Aorta (tissue), 5 donors: ENCODE measurements around the gene PROM1. TPM values are rescaled to one million over a fixed set of nuclear protein-coding genes. Genes with fewer than 3 reads are reported as not detected.

ENCODE experiments used
- ATAC-seq: fragments of 200-7000 bp; cut with Tn5 transposase; one replicate; pipeline ENCODE4 v1.9.1; 2022; ENCODE audit warnings: moderate library complexity; ENCODE audit not compliant: low FRiP score
- DNase-seq, 2 donors: peaks; one replicate each; pipeline ENCODE4 v3.0.0-alpha.2; 2020
- H3K27ac ChIP-seq, 2 donors: one replicate each; pipeline ENCODE4 v1.5.1; 2013; ENCODE audit warnings: low read length in 2 of 2, mild to moderate bottlenecking in 2 of 2, moderate library complexity in 2 of 2, control low read depth in 1 of 2, inconsistent platforms in 1 of 2, low read depth in 1 of 2
- H3K27me3 ChIP-seq, 2 donors: one replicate each; pipeline ENCODE4 v1.6.1; 2013; ENCODE audit warnings: control low read depth in 1 of 2, low read length in 1 of 2, mild to moderate bottlenecking in 1 of 2, moderate library complexity in 1 of 2; ENCODE audit not compliant: insufficient read depth in 2 of 2, control insufficient read depth in 1 of 2
- H3K36me3 ChIP-seq, 2 donors: one replicate each; pipeline ENCODE4 v1.6.1; 2013; ENCODE audit warnings: control low read depth in 1 of 2, low read length in 1 of 2, mild to moderate bottlenecking in 1 of 2; ENCODE audit not compliant: insufficient read depth in 2 of 2, control insufficient read depth in 1 of 2
- H3K4me1 ChIP-seq, 2 donors: one replicate each; pipeline ENCODE4 v1.6.1; 2013; ENCODE audit warnings: low read length in 2 of 2, control low read depth in 1 of 2, mild to moderate bottlenecking in 1 of 2, moderate library complexity in 1 of 2; ENCODE audit not compliant: insufficient read depth in 2 of 2, control insufficient read depth in 1 of 2
- H3K4me3 ChIP-seq, 2 donors: one replicate each; pipeline ENCODE4 v1.5.1; 2013; ENCODE audit warnings: low read length in 2 of 2, control low read depth in 1 of 2, mild to moderate bottlenecking in 1 of 2
- H3K9me3 ChIP-seq: one replicate; pipeline ENCODE4 v1.6.1; 2013; ENCODE audit warnings: mild to moderate bottlenecking, low read length; ENCODE audit not compliant: control insufficient read depth
- WGBS, 2 donors: extraction: QIAGEN DNeasy Blood & Tissue Kit; methylation state at CpG; one replicate each; pipeline ENCODE4 v1.1.7; 2013; 5-methylcytosine and 5-hydroxymethylcytosine counted together
- intact Hi-C, 2 donors: fragments of 100-400 bp; cut with DNase I; formaldehyde crosslinking; loops; one replicate each; pipeline versions ENCODE4 v1.14.2 to v1.15.0; 2022
- polyA plus RNA-seq, 2 donors: library from polyadenylated mRNA; stranded (reverse); fragments of 200-250 nt; gene quantifications; one replicate each; pipeline ENCODE4 v1.2.3, GENCODE V29; 2013
- total RNA-seq, 2 donors: library from RNA; stranded (reverse); fragmentation: NEBNext Ultra II Directional; extraction: Animal tissue kit (Norgen Biotek cat#: 25700); gene quantifications; one replicate each; pipeline ENCODE4 v1.2.1, GENCODE V29; 2021
- donor health status: healthy with polysubstance abuse.
- donor health status: Bipolar disorder and iron deficiency.
- donor health status: DM: no; HTN: no; CAD: no.
- donor health status: DM: no; HTN: no; CAD: no.
- donor health status: DM: yes; HTN: yes; CAD: no.

The PROM1 gene
- total and polyA plus RNA-seq, 4 donors, result 4.1 to 28.9 (median 6.2) TPM

DNA sequence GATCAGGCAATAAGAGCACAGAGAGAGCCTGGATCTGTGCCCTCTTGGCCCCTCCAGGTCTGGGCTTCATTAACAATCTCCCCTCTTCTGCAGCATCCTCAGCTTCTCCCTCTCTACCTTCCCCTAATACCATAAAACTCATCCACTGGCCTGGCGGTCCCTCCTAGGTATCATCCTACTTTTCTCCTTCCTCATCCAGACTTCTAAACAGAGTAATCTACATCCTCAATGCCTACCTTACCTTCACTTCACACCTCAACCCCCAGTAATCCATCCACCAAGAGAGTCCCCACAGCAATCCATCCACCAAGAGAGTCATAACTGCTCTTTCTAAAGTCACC lies 162.3 kb downstream of the PROM1 start:
- intact Hi-C loops, result no loop called here
- 99 to 100% methylated on average over 1 of the region's 1 CpG for WGBS, 2 donors
- Histone ChIP-seq H3K27ac (no peak overlapping the region), H3K27me3 (no peaks in the 10 kb centered on the region), H3K9me3 (no peaks in the 10 kb centered on the region), H3K4me1 (no peaks in the 10 kb centered on the region), H3K4me3 (no peak overlapping the region), H3K36me3 (no peaks in the 10 kb centered on the region)
- ATAC-seq (no peak), DNase-seq (no peak)

DNA sequence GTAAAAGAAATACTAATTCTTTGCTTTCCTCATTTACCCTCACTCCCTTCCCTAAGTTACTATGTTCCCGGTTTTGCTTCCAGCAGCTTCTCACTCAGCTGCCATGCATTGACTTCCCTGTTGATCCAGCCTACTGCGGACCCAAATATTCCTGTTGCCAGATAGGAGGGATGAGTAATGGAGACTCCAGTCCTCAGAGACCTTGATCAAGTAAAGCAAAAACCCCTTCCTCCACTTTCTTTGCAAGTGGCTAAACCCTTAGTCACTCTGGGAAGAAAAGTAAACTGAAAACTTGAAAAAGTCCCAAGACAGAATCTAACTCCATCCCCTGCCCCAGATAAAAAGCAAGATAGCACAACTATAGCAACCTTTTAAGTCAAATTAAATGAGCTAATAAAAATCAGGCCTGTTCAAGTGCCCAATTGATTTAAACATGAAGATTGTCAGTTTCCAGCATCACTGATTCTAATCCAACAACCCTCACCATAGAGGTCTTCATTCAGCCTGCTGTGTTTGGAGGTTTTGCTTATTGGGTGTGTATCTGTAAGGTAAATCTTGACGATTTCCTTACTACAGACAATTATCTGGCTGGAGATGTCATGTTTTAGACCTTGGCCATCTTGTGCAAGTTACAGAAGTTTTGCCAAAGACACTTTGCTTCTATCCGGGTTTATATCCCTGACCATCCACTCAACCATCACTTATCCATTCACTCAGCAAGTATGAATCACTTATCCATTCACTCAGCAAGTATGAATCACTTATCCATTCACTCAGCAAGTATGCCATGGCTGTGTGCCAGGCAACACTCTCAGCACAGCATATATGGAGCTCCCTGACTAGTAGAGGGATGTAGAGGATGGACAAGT lies 162.9 kb downstream of the PROM1 start:
- intact Hi-C loops, result no loop called here
- Histone ChIP-seq H3K9me3 (no peaks in the 10 kb centered on the region), H3K4me3 (no peak overlapping the region), H3K36me3 (no peaks in the 10 kb centered on the region), H3K27me3 (no peaks in the 10 kb centered on the region), H3K4me1 (no peaks in the 10 kb centered on the region), H3K27ac (no peak overlapping the region)
- ATAC-seq (peak; percentile 72), DNase-seq (peak; percentile 91 to 92)
- 36 to 43% methylated on average over 4 of the region's 4 CpGs for WGBS, 2 donors

DNA sequence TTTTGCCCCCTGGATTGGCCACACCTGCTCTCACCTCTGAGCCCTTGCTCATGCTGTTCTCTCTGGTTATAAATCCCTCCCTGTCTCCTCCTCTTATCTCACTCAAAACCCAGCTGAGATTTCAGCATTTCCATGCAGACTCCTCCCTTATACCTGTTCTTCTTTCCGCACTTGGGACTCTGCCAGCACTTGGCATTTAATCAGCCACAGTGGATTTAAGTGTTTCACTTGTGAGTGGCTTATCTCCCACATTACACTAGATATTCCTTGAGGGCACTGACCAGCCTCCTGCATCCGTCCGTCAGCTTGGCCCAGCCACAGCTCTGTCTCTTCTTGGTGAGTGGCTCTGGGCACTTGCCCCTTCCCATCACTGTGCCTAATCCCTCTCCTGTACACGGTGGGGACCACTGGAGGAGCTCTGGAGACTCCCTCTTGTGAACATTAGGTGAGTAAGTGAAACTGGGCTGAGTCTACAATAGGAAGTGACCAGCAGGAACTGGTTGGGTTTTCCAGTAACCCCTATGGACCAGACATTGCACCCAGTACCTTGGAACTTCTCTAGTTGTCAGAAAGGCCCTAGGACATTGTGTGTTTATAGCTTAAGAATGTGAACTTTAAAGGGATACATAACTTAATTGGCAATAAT lies 165.2 kb downstream of the PROM1 start:
- Histone ChIP-seq H3K27ac (no peak overlapping the region), H3K4me3 (no peak overlapping the region), H3K27me3 (no peaks in the 10 kb centered on the region), H3K4me1 (no peaks in the 10 kb centered on the region), H3K9me3 (no peaks in the 10 kb centered on the region), H3K36me3 (no peaks in the 10 kb centered on the region)
- WGBS, 2 donors, result 48 to 51% methylated on average over 4 of the region's 4 CpGs
- intact Hi-C loops, result no loop called here
- no peak for DNase-seq
- no peak for ATAC-seq

Other genes with a start within 250 kb of the PROM1 start
- gene FGFBP1, start 145.3 kb downstream of the PROM1 start, total RNA-seq, result not detected
- gene FGFBP1, start 145.3 kb downstream of the PROM1 start, polyA plus RNA-seq, result under 1 TPM in 1 of 2 donors, not detected in 1; 0.20 TPM
- 1 to 10 TPM in 1 of 2 donors, under 1 TPM in 1; 0.84 to 1.6 TPM for gene FGFBP2, start 120.8 kb downstream of the PROM1 start, total RNA-seq
- gene FGFBP2, start 120.8 kb downstream of the PROM1 start, polyA plus RNA-seq, result not detected
- 10 to 100 TPM; 50.8 to 56.8 TPM for gene TAPT1, start 142.4 kb upstream of the PROM1 start, total RNA-seq
- 10 to 100 TPM in 1 of 2 donors, 1 to 10 TPM in 1; 7.0 to 20.6 TPM for gene TAPT1, start 142.4 kb upstream of the PROM1 start, polyA plus RNA-seq